Measurements from ENCODE around the gene GFOD1. TPM values are rescaled to one million over a fixed set of nuclear protein-coding genes. Genes with fewer than 3 reads are reported as not detected.

The GFOD1 gene
- total and polyA plus RNA-seq, 10 of the 15 experiments (the other 5 are each of a cell fraction or from before 2014, with no cell fraction given), result 6.5 to 41.4 (median 16.0) TPM

- TF ChIP-seq BCLAF1 (IDR thresholded peaks at IDR 0.05), result no peak
- TF ChIP-seq RB1 (IDR thresholded peaks at IDR 0.05; ENCODE audit: borderline replicate concordance), result peak; percentile 44; the same call in 1 of the 2 replicates
- TF ChIP-seq STAT3 (IDR thresholded peaks at IDR 0.05; ENCODE audit: low read depth, low read length), result no peak
- TF ChIP-seq CHD1 (IDR thresholded peaks at IDR 0.05; ENCODE audit: low read depth, low read length), result 0 out of 2 replicates have a peak, but pooled peaks have one; percentile 1
- TF ChIP-seq PKNOX1 (IDR thresholded peaks at IDR 0.05), result no peak
Measured at GRCh38 chr6:13429406-13429753, 58.0 kb downstream of the GFOD1 start (continued).

- intact Hi-C loops (cut with micrococcal nuclease; ENCODE audit: unreplicated experiment), result loop anchor here (1.0 to 5.0 kb wide), 10 partner anchors 31 to 186 kb away; partner anchors contain the start of genes NOL7 and SIRT5
- BruUV-seq (replicated peaks), result TSS peak; percentile 77
- Histone ChIP-seq H4K20me1 (ENCODE audit: control insufficient read depth, insufficient read depth) (no peaks in the 10 kb centered on the region), H3K9ac (ENCODE audit: control insufficient read depth, insufficient read depth, low read length) (peak overlapping the region; percentile 86), H3K27ac (ENCODE audit: control insufficient read depth, insufficient read depth) (peak overlapping the region; percentile 99), H3K9me3 (replicated peaks; ENCODE audit: control insufficient read depth, insufficient read depth, low read length) (no peaks in the 10 kb centered on the region), H3K79me2 (ENCODE audit: control insufficient read depth, insufficient read depth, low read length) (peaks cover 75% of the 10 kb centered on the region), H3K27me3 (replicated peaks in 1 of 2; ENCODE audit: control insufficient read depth in 2 of 2, insufficient read depth in 2 of 2, low read length in 1 of 2) (no peaks in the 10 kb centered on the region), H3K4me3 (peak overlapping the region; percentile 43), H3K36me3 (ENCODE audit: control insufficient read depth in 2 of 2, insufficient read depth in 2 of 2, low read length in 1 of 2) (peaks cover 0 to 3% of the 10 kb centered on the region in 2 experiments; a peak in 2 of 4 replicates), H3K4me2 (ENCODE audit: control insufficient read depth, insufficient read depth) (peak overlapping the region; percentile 93), H3K4me1 (ENCODE audit: control insufficient read depth, insufficient read depth, low read length) (peaks cover 81% of the 10 kb centered on the region), H2AFZ (ENCODE audit: control insufficient read depth, low read depth, low read length) (peak overlapping the region; percentile 37)
- RAD21 ChIA-PET (ENCODE audit: unreplicated experiment), result interaction anchor here (0.6 to 10.4 kb wide), 34 partner anchors 12 to 281 kb away, joined by 3 to 193 read pairs (median 5); partner anchors contain the start of genes GFOD1, NOL7, SIRT5 and TBC1D7
- DNase-seq (ENCODE audit: low read depth, low spot score) (peak; percentile 27), FAIRE-seq (peak; percentile 35), ATAC-seq (peak; percentile 58)
- in situ Hi-C loops (cut with MboI), result loop anchor here (5.0 kb wide), 1 partner anchor 46 kb away; no protein-coding TSS in a partner anchor
- POLR2A ChIA-PET, result interaction anchor here (0.7 to 8.9 kb wide), 16 partner anchors 11 to 187 kb away, joined by 3 to 96 read pairs (median 8); partner anchors contain the start of genes GFOD1, NOL7 and SIRT5
- 4% methylated on average over 13 of the region's 13 CpGs for WGBS (ENCODE audit: insufficient coverage, insufficient replicate concordance, low lambda C conversion rate, missing lambda C conversion rate)
- CTCF ChIA-PET, result interaction anchor here (0.6 to 9.6 kb wide), 27 partner anchors 11 to 234 kb away, joined by 3 to 113 read pairs (median 7); partner anchors contain the start of gene SIRT5
- SMC1A ChIA-PET (ENCODE audit: uncharacterized antibody, unreplicated experiment), result interaction anchor here (0.6 to 17.6 kb wide), 41 partner anchors 7 to 188 kb away, joined by 3 to 241 read pairs (median 5); partner anchors contain the start of genes GFOD1, SIRT5 and TBC1D7
- TF ChIP-seq RUNX3 (IDR thresholded peaks at IDR 0.05; ENCODE audit: low read length), result no peak; the same call in none of the 2 replicates
- TF ChIP-seq ETV6 (conservative IDR thresholded peaks at IDR 0.05 in 1 of 2, IDR thresholded peaks at IDR 0.05 in 1 of 2; ENCODE audit: borderline replicate concordance in 1 of 2, low read depth in 1 of 2), result no peak
- peak; percentile 64 to 82; a peak in 3 of 4 replicates for TF ChIP-seq BHLHE40 (IDR thresholded peaks at IDR 0.05; ENCODE audit: borderline replicate concordance in 1 of 2, low read depth in 2 of 2, low read length in 1 of 2)
- TF ChIP-seq RBBP5 (conservative IDR thresholded peaks at IDR 0.05), result no peak
- TF ChIP-seq DPF2 (IDR thresholded peaks at IDR 0.05), result no peak
- TF ChIP-seq NFYB (IDR thresholded peaks at IDR 0.05; ENCODE audit: insufficient read depth, low read depth, low read length), result no peak
- peak; percentile 6; the same call in 1 of the 2 replicates for TF ChIP-seq ZNF207 (IDR thresholded peaks at IDR 0.05; ENCODE audit: borderline replicate concordance)
- no peak for TF ChIP-seq CEBPB (IDR thresholded peaks at IDR 0.05; ENCODE audit: borderline replicate concordance in 1 of 2, low read depth in 2 of 2, low read length in 2 of 2)
- no peak for TF ChIP-seq IRF3 (IDR thresholded peaks at IDR 0.05)
- peak; percentile 46; the same call in 1 of the 2 replicates for TF ChIP-seq SMC3 (IDR thresholded peaks at IDR 0.05; ENCODE audit: borderline replicate concordance, low read length)
Measured at GRCh38 chr6:13428583-13429405, 58.6 kb downstream of the GFOD1 start.

Measured in GM12878 (cell line).